GM12801 (cell line): ENCODE data around the gene SIL1.

ENCODE experiments used
- CTCF ChIP-seq: IDR thresholded peaks from one replicate; pipeline ENCODE4 v1.5.1; 2011; ENCODE audit warnings: control low read depth; ENCODE audit not compliant: insufficient read length; ENCODE audit errors: extremely low read depth

The SIL1 gene

GRCh38 chr5:138950421-138951031 lies 247.6 kb downstream of the SIL1 start:
- TF ChIP-seq CTCF, result no peak

- TF ChIP-seq CTCF, result no peak
Measured at GRCh38 chr5:138949988-138950387, 248.2 kb downstream of the SIL1 start.

- TF ChIP-seq CTCF, result no peak
Measured at GRCh38 chr5:138949223-138949574, 249.0 kb downstream of the SIL1 start.

GRCh38 chr5:138948471-138949222 lies 249.5 kb downstream of the SIL1 start:
- no peak for TF ChIP-seq CTCF

- no peak for TF ChIP-seq CTCF
Measured at GRCh38 chr5:138947780-138948179, 250.4 kb downstream of the SIL1 start.

- no peak for TF ChIP-seq CTCF
Measured at GRCh38 chr5:138946831-138947560, 251.2 kb downstream of the SIL1 start.

GRCh38 chr5:138946241-138946623 lies 251.9 kb downstream of the SIL1 start:
- no peak for TF ChIP-seq CTCF
